GM12892 (cell line): ENCODE data around the gene SORCS2.

Experiments
- POLR2A ChIP-seq: IDR thresholded peaks from 2 replicates; pipeline ENCODE4 v1.6.1; 2011; ENCODE audit warnings: low read depth, low read length, control low read depth
- POLR2AphosphoS5 ChIP-seq: IDR thresholded peaks from 2 replicates; pipeline ENCODE4 v1.6.1; 2011; ENCODE audit warnings: low read depth, low read length, control low read depth
- TAF1 ChIP-seq: IDR thresholded peaks from 2 replicates; pipeline ENCODE4 v1.6.1; 2011; ENCODE audit warnings: low read depth, mild to moderate bottlenecking, control low read depth, low read length, borderline replicate concordance

DNA sequence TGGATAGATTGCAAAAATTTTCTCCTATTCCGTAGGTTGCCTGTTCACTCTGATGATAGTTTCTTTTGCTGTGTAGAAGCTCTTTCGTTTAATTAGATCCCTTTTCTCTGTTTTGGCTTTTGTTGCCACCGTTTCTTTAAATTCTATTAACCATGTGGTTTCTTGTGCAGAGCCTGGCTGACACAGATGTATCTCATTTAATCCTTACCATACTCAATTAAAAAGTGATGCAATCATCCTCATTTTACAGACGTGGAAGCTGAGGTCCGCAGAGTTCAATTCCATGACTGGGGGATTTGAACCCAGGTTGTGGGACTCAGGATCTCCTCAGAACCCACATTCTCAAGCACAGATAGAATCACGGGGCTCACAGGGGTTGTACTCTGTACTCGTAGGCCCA, 66.7 kb downstream of the SORCS2 start:
- TF ChIP-seq POLR2A (no peak), POLR2AphosphoS5 (no peak), TAF1 (no peak)
